Mononuclear cell (primary cell): ENCODE measurements around the gene ROCK2. TPM values are rescaled to one million over a fixed set of nuclear protein-coding genes. Genes with fewer than 3 reads are reported as not detected.
"Not testable (repeated sequence)": the region's sequence is repeated elsewhere in the genome, so short reads cannot be mapped to it uniquely, and the experiment has no call there.

Source experiments
- H3K27me3 ChIP-seq: 2 replicates; pipeline ENCODE4 v1.6.0; 2011; ENCODE audit warnings: low read length, control low read depth; ENCODE audit not compliant: insufficient read depth
- H3K4me1 ChIP-seq: 2 replicates; pipeline ENCODE4 v1.5.1; 2011; ENCODE audit warnings: mild to moderate bottlenecking, low read length, control low read depth; ENCODE audit not compliant: insufficient read depth
- H3K4me3 ChIP-seq: 2 replicates; pipeline ENCODE4 v1.5.1; 2011; ENCODE audit warnings: mild to moderate bottlenecking, low read length, moderate library complexity
- H3K9me3 ChIP-seq: 2 replicates; pipeline ENCODE4 v1.5.1; 2011; ENCODE audit warnings: low read depth, mild to moderate bottlenecking, control low read depth, low read length
- total RNA-seq: library from RNA; depleted of rRNA; stranded (reverse); fragments of >200 nt; gene quantifications from one replicate; pipeline ENCODE4 v1.2.3, GENCODE V29; 2012

ROCK2 gene
- total RNA-seq, 1 donor = 8.5 TPM

- Histone ChIP-seq H3K4me1 (no peaks in the 10 kb centered on the region), H3K4me3 (no peak overlapping the region), H3K9me3 (no peaks in the 10 kb centered on the region), H3K27me3 (no peaks in the 10 kb centered on the region)
These were observed 107.3 kb downstream of the ROCK2 start for GRCh38 chr2:11237122-11237521.

- no peaks in the 10 kb centered on the region for H3K27me3 ChIP-seq
- no peak overlapping the region for H3K4me3 ChIP-seq
- H3K9me3 ChIP-seq = no peaks in the 10 kb centered on the region
- H3K4me1 ChIP-seq = no peaks in the 10 kb centered on the region
These were observed 108.1 kb downstream of the ROCK2 start for GRCh38 chr2:11236335-11236734.

GRCh38 chr2:11235583-11235982 lies 108.9 kb downstream of the ROCK2 start:
- no peaks in the 10 kb centered on the region for H3K4me1 ChIP-seq
- no peaks in the 10 kb centered on the region for H3K9me3 ChIP-seq
- no peak overlapping the region for H3K4me3 ChIP-seq
- H3K27me3 ChIP-seq = no peaks in the 10 kb centered on the region

- H3K4me1 ChIP-seq = no peaks in the 10 kb centered on the region
- no peak overlapping the region for H3K4me3 ChIP-seq
- H3K27me3 ChIP-seq = no peaks in the 10 kb centered on the region
- no peaks in the 10 kb centered on the region for H3K9me3 ChIP-seq
These were observed 110.1 kb downstream of the ROCK2 start for GRCh38 chr2:11234309-11234708.

- not testable (repeated sequence) for H3K4me1 ChIP-seq, H3K9me3 ChIP-seq, H3K4me3 ChIP-seq, H3K27me3 ChIP-seq
These were observed 113.2 kb downstream of the ROCK2 start for GRCh38 chr2:11231193-11231592.

GRCh38 chr2:11228692-11229091 lies 115.7 kb downstream of the ROCK2 start:
- H3K9me3 ChIP-seq = no peaks in the 10 kb centered on the region
- no peaks in the 10 kb centered on the region for H3K27me3 ChIP-seq
- no peak overlapping the region for H3K4me3 ChIP-seq
- no peaks in the 10 kb centered on the region for H3K4me1 ChIP-seq

- H3K9me3 ChIP-seq = no peaks in the 10 kb centered on the region
- no peaks in the 10 kb centered on the region for H3K27me3 ChIP-seq
These were observed 116.8 kb downstream of the ROCK2 start for GRCh38 chr2:11227595-11227994.

GRCh38 chr2:11224887-11225286 lies 119.5 kb downstream of the ROCK2 start:
- H3K4me1 ChIP-seq = no peaks in the 10 kb centered on the region
- no peak overlapping the region for H3K4me3 ChIP-seq
- no peaks in the 10 kb centered on the region for H3K9me3 ChIP-seq
- no peaks in the 10 kb centered on the region for H3K27me3 ChIP-seq

More at GRCh38 chr2:11227595-11227994, 116.8 kb downstream of the ROCK2 start:
- Histone ChIP-seq H3K4me1 (no peaks in the 10 kb centered on the region), H3K4me3 (no peak overlapping the region)

GRCh38 chr2:11222845-11223244 lies 121.6 kb downstream of the ROCK2 start:
- no peaks in the 10 kb centered on the region for H3K4me1 ChIP-seq
- H3K9me3 ChIP-seq = no peaks in the 10 kb centered on the region
- H3K4me3 ChIP-seq = no peak overlapping the region
- no peaks in the 10 kb centered on the region for H3K27me3 ChIP-seq

- Histone ChIP-seq H3K4me3 (no peak overlapping the region), H3K4me1 (no peaks in the 10 kb centered on the region), H3K9me3 (no peaks in the 10 kb centered on the region), H3K27me3 (no peaks in the 10 kb centered on the region)
These were observed 124.0 kb downstream of the ROCK2 start for GRCh38 chr2:11220445-11220844.

- no peaks in the 10 kb centered on the region for H3K27me3 ChIP-seq
- H3K4me1 ChIP-seq = no peaks in the 10 kb centered on the region
- no peaks in the 10 kb centered on the region for H3K9me3 ChIP-seq
- H3K4me3 ChIP-seq = no peak overlapping the region
These were observed 129.0 kb downstream of the ROCK2 start for GRCh38 chr2:11215407-11215806.

GRCh38 chr2:11214770-11215169 lies 129.7 kb downstream of the ROCK2 start:
- H3K4me3 ChIP-seq = no peak overlapping the region
- no peaks in the 10 kb centered on the region for H3K9me3 ChIP-seq
- H3K27me3 ChIP-seq = no peaks in the 10 kb centered on the region
- H3K4me1 ChIP-seq = no peaks in the 10 kb centered on the region

GRCh38 chr2:11213975-11214374 lies 130.5 kb downstream of the ROCK2 start:
- H3K4me1 ChIP-seq = no peaks in the 10 kb centered on the region
- H3K9me3 ChIP-seq = no peaks in the 10 kb centered on the region
- H3K4me3 ChIP-seq = no peak overlapping the region
- H3K27me3 ChIP-seq = no peaks in the 10 kb centered on the region

GRCh38 chr2:11213090-11213638 lies 131.3 kb downstream of the ROCK2 start:
- no peaks in the 10 kb centered on the region for H3K27me3 ChIP-seq
- H3K4me3 ChIP-seq = no peak overlapping the region

GRCh38 chr2:11212645-11213044 lies 131.8 kb downstream of the ROCK2 start:
- Histone ChIP-seq H3K4me3 (no peak overlapping the region), H3K27me3 (no peaks in the 10 kb centered on the region), H3K4me1 (no peaks in the 10 kb centered on the region), H3K9me3 (no peaks in the 10 kb centered on the region)

More at GRCh38 chr2:11213090-11213638, 131.3 kb downstream of the ROCK2 start:
- Histone ChIP-seq H3K9me3 (no peaks in the 10 kb centered on the region), H3K4me1 (no peaks in the 10 kb centered on the region)

- Histone ChIP-seq H3K4me1 (peaks cover 14% of the 10 kb centered on the region), H3K9me3 (no peaks in the 10 kb centered on the region), H3K27me3 (no peaks in the 10 kb centered on the region), H3K4me3 (no peak overlapping the region)
These were observed 136.4 kb downstream of the ROCK2 start for GRCh38 chr2:11208083-11208482.
